Spleen (tissue), 11 donors: ENCODE measurements around the gene SLC4A1AP. TPM values are rescaled to one million over a fixed set of nuclear protein-coding genes. Genes with fewer than 3 reads are reported as not detected.
"Not testable (repeated sequence)": the region's sequence is repeated elsewhere in the genome, so short reads cannot be mapped to it uniquely, and the experiment has no call there.

Experiments used
- DNase-seq: peaks from one replicate; pipeline ENCODE4 v3.0.0-alpha.2; 2020
- H3K27ac ChIP-seq, 8 donors: fragments of 200-600 bp; sonication (generic) in 7 of 8; 1 replicate in 4 of 8; 2 replicates in 4 of 8; pipeline versions ENCODE4 v1.5.0 to v1.8.0; 2016 to 2021; ENCODE audit warnings: inconsistent platforms in 4 of 8, mild to moderate bottlenecking in 4 of 8, moderate library complexity in 1 of 8
- H3K27me3 ChIP-seq, 7 donors: fragments of 200-600 bp; sonication (generic) in 6 of 7; replicated peaks in 1 of 7; 1 replicate in 4 of 7; 2 replicates in 3 of 7; pipeline versions ENCODE4 v1.5.0 to v1.8.0; 2016 to 2021; ENCODE audit warnings: inconsistent platforms in 3 of 7, mild to moderate bottlenecking in 1 of 7
- H3K36me3 ChIP-seq, 6 donors: fragments of 200-600 bp; sonication (generic) in 5 of 6; 1 replicate in 4 of 6; 2 replicates in 2 of 6; pipeline versions ENCODE4 v1.5.0 to v1.8.0; 2016 to 2021; ENCODE audit warnings: inconsistent platforms in 2 of 6
- H3K4me1 ChIP-seq, 6 donors: fragments of 200-600 bp; sonication (generic) in 5 of 6; 1 replicate in 3 of 6; 2 replicates in 3 of 6; pipeline versions ENCODE4 v1.5.0 to v1.8.0; 2016 to 2021; ENCODE audit warnings: inconsistent platforms in 3 of 6
- H3K4me3 ChIP-seq, 8 donors: fragments of 200-600 bp; sonication (generic) in 7 of 8; 1 replicate in 4 of 8; 2 replicates in 4 of 8; pipeline versions ENCODE4 v1.5.0 to v1.8.0; 2016 to 2021; ENCODE audit warnings: inconsistent platforms in 4 of 8, mild to moderate bottlenecking in 4 of 8, moderate library complexity in 2 of 8
- H3K9me3 ChIP-seq, 8 donors: fragments of 200-600 bp; sonication (generic) in 7 of 8; 1 replicate in 4 of 8; 2 replicates in 4 of 8; pipeline versions ENCODE4 v1.5.0 to v1.8.0; 2016 to 2021; ENCODE audit warnings: inconsistent platforms in 4 of 8
- POLR2A ChIP-seq, 3 donors: fragments of 450-650 bp; IDR thresholded peaks; one replicate each; pipeline ENCODE4 v1.5.1; 2017; ENCODE audit warnings: antibody characterized with exemption in 3 of 3, mild to moderate bottlenecking in 1 of 3
- POLR2AphosphoS5 ChIP-seq, 3 donors: sonication (generic); formaldehyde crosslinking; IDR thresholded peaks; one replicate each; pipeline ENCODE4 v1.5.1; 2017; ENCODE audit warnings: antibody characterized with exemption in 3 of 3
- WGBS, 5 donors: extraction: QIAGEN DNeasy Blood & Tissue Kit in 3 of 5; methylation state at CpG; one replicate each; pipeline versions ENCODE4 v1.1.5 to v1.1.7; 2013 to 2018; 5-methylcytosine and 5-hydroxymethylcytosine counted together
- intact Hi-C: fragments of 100-400 bp; cut with DNase I; formaldehyde crosslinking; loops from one replicate; pipeline ENCODE4 v1.15.0; 2023; ENCODE audit warnings: low total_unique reads
- polyA plus RNA-seq, 3 donors: library from polyadenylated mRNA; stranded (reverse); fragments of 200-250 nt; gene quantifications; one replicate each; pipeline ENCODE4 v1.2.1, GENCODE V29; 2013
- total RNA-seq, 7 donors: library from RNA; depleted of rRNA in 3 of 7; stranded (reverse); fragments of >200 nt in 3 of 7; fragmentation: NEBNext Ultra II Directional in 4 of 7; extraction: Animal tissue kit (Norgen Biotek cat#: 25700) in 4 of 7; gene quantifications; one replicate each; pipeline versions ENCODE4 v1.1.0 to v1.2.1, GENCODE V29; 2016 to 2021
- TF ChIP-seq, protein P1 (sequence below), 11 experiments: fragments of 200-600 bp in 7 of 11; fragments of 450-650 bp in 4 of 11; sonication (generic) in 4 of 11; IDR thresholded peaks in 8 of 11; conservative IDR thresholded peaks in 3 of 11; 1 replicate in 7 of 11; 2 replicates in 4 of 11; pipeline versions ENCODE4 v1.4.0 to v1.8.0; 2016 to 2021; ENCODE audit warnings: antibody characterized with exemption in 11 of 11, inconsistent platforms in 4 of 11, mild to moderate bottlenecking in 1 of 11
- donor health status: healthy with polysubstance abuse.
- donor health status: DM: no; HTN: no; CAD: no; lungs with moderate emphysema.
- donor health status: DM: no; HTN: no; CAD: no.
- donor health status: Bipolar disorder and iron deficiency.
- donor health status: healthy.
- donor health status: DM: no; HTN: no; CAD: no.
- donor health status: DM: yes; HTN: yes; CAD: no.

Gene SLC4A1AP
- total and polyA plus RNA-seq, 10 donors = 10.5 to 25.4 (median 19.1) TPM

DNA sequence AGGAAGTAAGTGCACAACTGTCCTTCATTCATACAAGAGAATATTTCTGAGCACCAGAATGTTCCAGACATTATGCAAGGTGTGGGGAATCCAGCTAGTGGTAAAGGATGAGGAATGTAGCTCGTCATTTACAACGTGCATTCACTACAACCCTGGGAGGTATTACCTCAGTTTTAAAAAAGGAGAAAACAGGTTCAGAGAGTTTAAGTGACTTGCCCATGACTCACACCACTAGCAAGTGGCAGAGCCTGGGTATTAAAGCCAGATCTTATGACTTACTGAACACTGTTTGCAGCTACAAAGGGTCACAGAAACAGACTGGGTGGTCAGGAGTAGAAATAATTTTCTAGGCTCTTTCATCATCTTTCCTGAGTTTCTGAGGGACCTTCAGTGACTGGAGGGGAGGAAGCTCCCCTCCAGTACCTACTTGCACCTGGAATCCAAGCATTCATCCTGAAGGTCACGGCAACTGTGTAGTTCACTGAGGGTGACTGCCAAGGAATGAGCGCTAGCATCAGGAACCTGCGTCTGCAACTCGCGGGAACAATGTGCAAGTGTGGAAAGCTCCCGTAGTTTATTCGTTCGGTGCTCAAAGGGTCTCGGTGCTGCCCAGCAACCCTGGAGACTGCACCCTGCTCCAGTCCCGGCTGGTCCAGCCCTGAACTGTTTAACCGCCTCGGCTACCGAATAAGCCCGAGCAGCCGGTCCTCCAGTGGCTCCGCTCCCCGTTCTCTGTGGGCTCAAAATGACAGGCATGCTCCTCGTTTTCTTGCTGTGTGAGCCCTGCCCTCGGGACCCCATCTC lies 35.5 kb upstream of the SLC4A1AP start:
- peaks cover 0 to 50% (median 37%) of the 10 kb centered on the region in 6 donors for H3K36me3 ChIP-seq
- intact Hi-C loops = no loop called here
- no peaks in the 10 kb centered on the region for H3K9me3 ChIP-seq
- H3K27ac ChIP-seq = peak overlapping the region; percentile 44 to 88 (median 74)
- peak overlapping the region; percentile 73 to 91 (median 81) for H3K4me3 ChIP-seq
- peaks cover 13 to 58% (median 36%) of the 10 kb centered on the region in 6 donors for H3K4me1 ChIP-seq
- TF ChIP-seq POLR2A (IDR thresholded peaks at IDR 0.05) (no peak), POLR2AphosphoS5 (IDR thresholded peaks at IDR 0.05) (no peak)
- TF ChIP-seq, protein P1, sequence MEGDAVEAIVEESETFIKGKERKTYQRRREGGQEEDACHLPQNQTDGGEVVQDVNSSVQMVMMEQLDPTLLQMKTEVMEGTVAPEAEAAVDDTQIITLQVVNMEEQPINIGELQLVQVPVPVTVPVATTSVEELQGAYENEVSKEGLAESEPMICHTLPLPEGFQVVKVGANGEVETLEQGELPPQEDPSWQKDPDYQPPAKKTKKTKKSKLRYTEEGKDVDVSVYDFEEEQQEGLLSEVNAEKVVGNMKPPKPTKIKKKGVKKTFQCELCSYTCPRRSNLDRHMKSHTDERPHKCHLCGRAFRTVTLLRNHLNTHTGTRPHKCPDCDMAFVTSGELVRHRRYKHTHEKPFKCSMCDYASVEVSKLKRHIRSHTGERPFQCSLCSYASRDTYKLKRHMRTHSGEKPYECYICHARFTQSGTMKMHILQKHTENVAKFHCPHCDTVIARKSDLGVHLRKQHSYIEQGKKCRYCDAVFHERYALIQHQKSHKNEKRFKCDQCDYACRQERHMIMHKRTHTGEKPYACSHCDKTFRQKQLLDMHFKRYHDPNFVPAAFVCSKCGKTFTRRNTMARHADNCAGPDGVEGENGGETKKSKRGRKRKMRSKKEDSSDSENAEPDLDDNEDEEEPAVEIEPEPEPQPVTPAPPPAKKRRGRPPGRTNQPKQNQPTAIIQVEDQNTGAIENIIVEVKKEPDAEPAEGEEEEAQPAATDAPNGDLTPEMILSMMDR (IDR thresholded peaks at IDR 0.05 in 8 of 11, conservative IDR thresholded peaks at IDR 0.05 in 3 of 11) = no peak
- H3K27me3 ChIP-seq = no peaks in the 10 kb centered on the region
- no peak for DNase-seq
- 4 to 13% (median 6%) methylated on average over 14 to 21 of the region's 21 CpGs for whole genome bisulfite sequencing, 5 donors

GRCh38 chr2:27628767-27629709 lies 34.7 kb upstream of the SLC4A1AP start, which contains the start of the genes CCDC121 and GPN1:
Gene CCDC121, minus strand, starts transcription at chr2:27629012. Its CDS starts 1,213 bp downstream, at chr2:27627799.
Gene GPN1, plus strand, starts transcription at chr2:27629050. Its CDS starts 9 bp downstream, at chr2:27629059.
- peak; percentile 97 for DNase-seq
- peak within 1 kb of the TSS; percentile 73 to 91 (median 81) for H3K4me3 ChIP-seq
- peak within 1 kb of the TSS; percentile 44 to 88 (median 74) for H3K27ac ChIP-seq
- intact Hi-C loops = no loop called here
- peaks cover 0 to 50% (median 38%) of the 10 kb centered on the region in 6 donors for H3K36me3 ChIP-seq
- no peaks in the 10 kb centered on the region for H3K9me3 ChIP-seq
- H3K4me1 ChIP-seq = peaks cover 13 to 58% (median 36%) of the 10 kb centered on the region in 6 donors
- TF ChIP-seq POLR2A (IDR thresholded peaks at IDR 0.05) = peak in 1 of 3 donors; percentile 27
- TF ChIP-seq, protein P1 (IDR thresholded peaks at IDR 0.05 in 8 of 11, conservative IDR thresholded peaks at IDR 0.05 in 3 of 11) = peak in 1 of 11 experiments; percentile 12
- TF ChIP-seq POLR2AphosphoS5 (IDR thresholded peaks at IDR 0.05) = peak; percentile 83 to 86 (median 85)
- H3K27me3 ChIP-seq = no peaks in the 10 kb centered on the region
- 1% methylated on average over 40 to 44 of the region's 44 CpGs for WGBS, 5 donors

- Histone ChIP-seq H3K4me1 (peaks cover 13 to 58% (median 36%) of the 10 kb centered on the region in 6 donors), H3K4me3 (peak overlapping the region in 2 of 8 donors; percentile 81 to 91), H3K36me3 (peaks cover 4 to 53% (median 44%) of the 10 kb centered on the region in 6 donors)
- H3K27me3 ChIP-seq, intact Hi-C loops, H3K9me3 ChIP-seq, DNase-seq, H3K27ac ChIP-seq: not testable (repeated sequence)
- 92 to 100% (median 98%) methylated on average over 2 of the region's 2 CpGs for WGBS, 5 donors
These were observed 33.4 kb upstream of the SLC4A1AP start for GRCh38 chr2:27630257-27630656.

- intact Hi-C loops = no loop called here
- Histone ChIP-seq H3K4me1 (peaks cover 8 to 32% (median 14%) of the 10 kb centered on the region in 6 donors), H3K27me3 (no peaks in the 10 kb centered on the region), H3K9me3 (no peaks in the 10 kb centered on the region), H3K36me3 (peaks cover 4 to 93% (median 83%) of the 10 kb centered on the region in 6 donors), H3K4me3 (no peak overlapping the region), H3K27ac (no peak overlapping the region)
- TF ChIP-seq POLR2A (IDR thresholded peaks at IDR 0.05) = no peak
- TF ChIP-seq POLR2AphosphoS5 (IDR thresholded peaks at IDR 0.05) = no peak
- TF ChIP-seq, protein P1 (IDR thresholded peaks at IDR 0.05 in 8 of 11, conservative IDR thresholded peaks at IDR 0.05 in 3 of 11) = no peak
- no peak for DNase-seq
- WGBS, 5 donors = 94 to 98% (median 94%) methylated on average over 2 of the region's 2 CpGs
These were observed 29.4 kb upstream of the SLC4A1AP start for GRCh38 chr2:27634291-27634690.
